ENCODE results near the gene SAV1.

SAV1 gene

DNA sequence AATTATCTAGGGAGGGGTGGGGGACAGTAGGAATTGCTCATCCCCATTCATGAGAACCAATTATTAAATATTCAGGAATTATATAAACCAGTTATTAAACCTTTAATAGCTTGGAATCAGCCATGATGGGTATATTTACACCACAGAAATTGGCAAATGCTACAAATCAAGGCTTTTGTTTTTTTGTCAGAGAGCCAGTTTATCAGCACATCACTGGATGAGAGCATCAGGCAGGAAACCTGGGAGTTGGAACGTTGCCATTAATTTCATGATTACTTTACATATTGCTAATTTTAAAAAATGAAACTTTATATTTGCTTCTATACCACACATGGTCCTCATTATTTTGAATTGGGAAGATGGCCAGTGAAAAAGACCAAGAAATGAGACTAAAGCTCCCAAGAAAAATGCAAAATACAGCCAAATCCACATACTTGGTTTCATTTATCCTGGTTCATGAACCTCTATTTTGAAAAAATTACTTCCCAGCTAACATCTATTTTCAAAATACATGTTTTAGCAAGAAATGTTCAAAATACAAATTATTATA, 59.7 kb downstream of the SAV1 start (continued):
- TF ChIP-seq, protein P1, sequence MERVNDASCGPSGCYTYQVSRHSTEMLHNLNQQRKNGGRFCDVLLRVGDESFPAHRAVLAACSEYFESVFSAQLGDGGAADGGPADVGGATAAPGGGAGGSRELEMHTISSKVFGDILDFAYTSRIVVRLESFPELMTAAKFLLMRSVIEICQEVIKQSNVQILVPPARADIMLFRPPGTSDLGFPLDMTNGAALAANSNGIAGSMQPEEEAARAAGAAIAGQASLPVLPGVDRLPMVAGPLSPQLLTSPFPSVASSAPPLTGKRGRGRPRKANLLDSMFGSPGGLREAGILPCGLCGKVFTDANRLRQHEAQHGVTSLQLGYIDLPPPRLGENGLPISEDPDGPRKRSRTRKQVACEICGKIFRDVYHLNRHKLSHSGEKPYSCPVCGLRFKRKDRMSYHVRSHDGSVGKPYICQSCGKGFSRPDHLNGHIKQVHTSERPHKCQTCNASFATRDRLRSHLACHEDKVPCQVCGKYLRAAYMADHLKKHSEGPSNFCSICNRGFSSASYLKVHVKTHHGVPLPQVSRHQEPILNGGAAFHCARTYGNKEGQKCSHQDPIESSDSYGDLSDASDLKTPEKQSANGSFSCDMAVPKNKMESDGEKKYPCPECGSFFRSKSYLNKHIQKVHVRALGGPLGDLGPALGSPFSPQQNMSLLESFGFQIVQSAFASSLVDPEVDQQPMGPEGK (CRISPR knock-in tag; IDR thresholded peaks at IDR 0.05; ENCODE audit: borderline replicate concordance), result no peak
- TF ChIP-seq, protein P2, sequence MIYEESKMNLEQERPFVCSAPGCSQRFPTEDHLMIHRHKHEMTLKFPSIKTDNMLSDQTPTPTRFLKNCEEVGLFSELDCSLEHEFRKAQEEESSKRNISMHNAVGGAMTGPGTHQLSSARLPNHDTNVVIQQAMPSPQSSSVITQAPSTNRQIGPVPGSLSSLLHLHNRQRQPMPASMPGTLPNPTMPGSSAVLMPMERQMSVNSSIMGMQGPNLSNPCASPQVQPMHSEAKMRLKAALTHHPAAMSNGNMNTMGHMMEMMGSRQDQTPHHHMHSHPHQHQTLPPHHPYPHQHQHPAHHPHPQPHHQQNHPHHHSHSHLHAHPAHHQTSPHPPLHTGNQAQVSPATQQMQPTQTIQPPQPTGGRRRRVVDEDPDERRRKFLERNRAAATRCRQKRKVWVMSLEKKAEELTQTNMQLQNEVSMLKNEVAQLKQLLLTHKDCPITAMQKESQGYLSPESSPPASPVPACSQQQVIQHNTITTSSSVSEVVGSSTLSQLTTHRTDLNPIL (CRISPR knock-in tag; IDR thresholded peaks at IDR 0.05; ENCODE audit: low read depth), result no peak
- no peak for TF ChIP-seq SNAI2 (CRISPR knock-in tag; IDR thresholded peaks at IDR 0.05)
- TF ChIP-seq TCF4 (CRISPR knock-in tag; IDR thresholded peaks at IDR 0.05; ENCODE audit: borderline replicate concordance), result no peak
- TF ChIP-seq ZC3H10 (CRISPR knock-in tag; IDR thresholded peaks at IDR 0.05), result no peak
- no peak for TF ChIP-seq ZFP30 (CRISPR knock-in tag; IDR thresholded peaks at IDR 0.05)
- TF ChIP-seq ZNF565 (CRISPR knock-in tag; conservative IDR thresholded peaks at IDR 0.05; ENCODE audit: low read depth), result no peak
- TF ChIP-seq RARB (CRISPR knock-in tag; IDR thresholded peaks at IDR 0.05), result no peak
- no peak for TF ChIP-seq ISL1 (CRISPR knock-in tag; IDR thresholded peaks at IDR 0.05)

DNA sequence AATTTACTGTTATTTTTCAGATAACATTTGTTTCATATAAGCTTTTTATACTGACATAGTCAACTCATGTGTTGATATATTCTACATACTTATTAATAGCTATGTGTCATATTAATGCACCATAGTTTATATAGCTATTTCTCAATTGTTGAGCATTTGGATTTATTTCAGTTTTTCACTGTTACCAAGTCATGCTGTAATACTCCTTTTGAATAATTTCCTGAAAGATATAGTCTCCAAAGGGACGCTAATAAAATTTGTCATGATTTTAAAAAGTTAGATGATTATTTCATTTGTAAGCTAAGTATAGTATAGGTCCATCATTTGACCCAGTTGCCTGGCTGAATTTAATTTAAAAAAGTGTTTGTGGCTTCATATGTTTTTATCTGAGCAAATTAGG, 60.3 kb downstream of the SAV1 start:
- TF ChIP-seq, protein P1 (CRISPR knock-in tag; IDR thresholded peaks at IDR 0.05; ENCODE audit: borderline replicate concordance), result no peak
- no peak for TF ChIP-seq ARNTL (CRISPR knock-in tag; IDR thresholded peaks at IDR 0.05; ENCODE audit: borderline replicate concordance, low read depth)
- no peak for TF ChIP-seq SNAI2 (CRISPR knock-in tag; IDR thresholded peaks at IDR 0.05)
- TF ChIP-seq RARB (CRISPR knock-in tag; IDR thresholded peaks at IDR 0.05), result no peak
- TF ChIP-seq ZFP30 (CRISPR knock-in tag; IDR thresholded peaks at IDR 0.05), result no peak
- TF ChIP-seq, protein P3, sequence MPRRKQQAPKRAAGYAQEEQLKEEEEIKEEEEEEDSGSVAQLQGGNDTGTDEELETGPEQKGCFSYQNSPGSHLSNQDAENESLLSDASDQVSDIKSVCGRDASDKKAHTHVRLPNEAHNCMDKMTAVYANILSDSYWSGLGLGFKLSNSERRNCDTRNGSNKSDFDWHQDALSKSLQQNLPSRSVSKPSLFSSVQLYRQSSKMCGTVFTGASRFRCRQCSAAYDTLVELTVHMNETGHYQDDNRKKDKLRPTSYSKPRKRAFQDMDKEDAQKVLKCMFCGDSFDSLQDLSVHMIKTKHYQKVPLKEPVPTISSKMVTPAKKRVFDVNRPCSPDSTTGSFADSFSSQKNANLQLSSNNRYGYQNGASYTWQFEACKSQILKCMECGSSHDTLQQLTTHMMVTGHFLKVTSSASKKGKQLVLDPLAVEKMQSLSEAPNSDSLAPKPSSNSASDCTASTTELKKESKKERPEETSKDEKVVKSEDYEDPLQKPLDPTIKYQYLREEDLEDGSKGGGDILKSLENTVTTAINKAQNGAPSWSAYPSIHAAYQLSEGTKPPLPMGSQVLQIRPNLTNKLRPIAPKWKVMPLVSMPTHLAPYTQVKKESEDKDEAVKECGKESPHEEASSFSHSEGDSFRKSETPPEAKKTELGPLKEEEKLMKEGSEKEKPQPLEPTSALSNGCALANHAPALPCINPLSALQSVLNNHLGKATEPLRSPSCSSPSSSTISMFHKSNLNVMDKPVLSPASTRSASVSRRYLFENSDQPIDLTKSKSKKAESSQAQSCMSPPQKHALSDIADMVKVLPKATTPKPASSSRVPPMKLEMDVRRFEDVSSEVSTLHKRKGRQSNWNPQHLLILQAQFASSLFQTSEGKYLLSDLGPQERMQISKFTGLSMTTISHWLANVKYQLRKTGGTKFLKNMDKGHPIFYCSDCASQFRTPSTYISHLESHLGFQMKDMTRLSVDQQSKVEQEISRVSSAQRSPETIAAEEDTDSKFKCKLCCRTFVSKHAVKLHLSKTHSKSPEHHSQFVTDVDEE (CRISPR knock-in tag; IDR thresholded peaks at IDR 0.05), result no peak
- no peak for TF ChIP-seq ZNF70 (CRISPR knock-in tag; IDR thresholded peaks at IDR 0.05)
- TF ChIP-seq, protein P4, sequence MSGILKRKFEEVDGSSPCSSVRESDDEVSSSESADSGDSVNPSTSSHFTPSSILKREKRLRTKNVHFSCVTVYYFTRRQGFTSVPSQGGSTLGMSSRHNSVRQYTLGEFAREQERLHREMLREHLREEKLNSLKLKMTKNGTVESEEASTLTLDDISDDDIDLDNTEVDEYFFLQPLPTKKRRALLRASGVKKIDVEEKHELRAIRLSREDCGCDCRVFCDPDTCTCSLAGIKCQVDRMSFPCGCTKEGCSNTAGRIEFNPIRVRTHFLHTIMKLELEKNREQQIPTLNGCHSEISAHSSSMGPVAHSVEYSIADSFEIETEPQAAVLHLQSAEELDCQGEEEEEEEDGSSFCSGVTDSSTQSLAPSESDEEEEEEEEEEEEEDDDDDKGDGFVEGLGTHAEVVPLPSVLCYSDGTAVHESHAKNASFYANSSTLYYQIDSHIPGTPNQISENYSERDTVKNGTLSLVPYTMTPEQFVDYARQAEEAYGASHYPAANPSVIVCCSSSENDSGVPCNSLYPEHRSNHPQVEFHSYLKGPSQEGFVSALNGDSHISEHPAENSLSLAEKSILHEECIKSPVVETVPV (CRISPR knock-in tag; IDR thresholded peaks at IDR 0.05), result no peak
- no peak for ATAC-seq

DNA sequence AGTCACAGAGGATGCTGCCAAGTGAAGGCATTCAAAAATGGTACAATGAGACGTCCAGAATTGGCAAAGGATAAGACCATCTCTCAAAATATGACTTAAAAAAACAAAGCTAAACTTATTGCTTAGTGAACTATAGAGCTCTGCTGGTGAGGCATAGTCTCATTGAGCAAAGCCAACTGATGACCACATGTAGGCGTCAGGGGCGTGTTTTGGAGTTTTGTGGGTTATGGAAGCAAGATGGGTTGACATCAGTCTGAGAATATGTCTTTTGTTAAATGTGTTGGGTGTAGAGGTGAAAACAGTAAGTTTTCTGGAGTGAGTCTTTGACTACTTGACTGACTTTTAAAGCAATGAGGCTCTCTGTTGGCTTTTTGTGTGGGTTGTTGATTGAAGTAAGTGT, 60.9 kb downstream of the SAV1 start:
- no peak for ATAC-seq
- TF ChIP-seq ISL1 (CRISPR knock-in tag; IDR thresholded peaks at IDR 0.05) (no peak), ZC3H10 (CRISPR knock-in tag; IDR thresholded peaks at IDR 0.05) (no peak), ZNF70 (CRISPR knock-in tag; IDR thresholded peaks at IDR 0.05) (no peak)
- TF ChIP-seq, protein P5, sequence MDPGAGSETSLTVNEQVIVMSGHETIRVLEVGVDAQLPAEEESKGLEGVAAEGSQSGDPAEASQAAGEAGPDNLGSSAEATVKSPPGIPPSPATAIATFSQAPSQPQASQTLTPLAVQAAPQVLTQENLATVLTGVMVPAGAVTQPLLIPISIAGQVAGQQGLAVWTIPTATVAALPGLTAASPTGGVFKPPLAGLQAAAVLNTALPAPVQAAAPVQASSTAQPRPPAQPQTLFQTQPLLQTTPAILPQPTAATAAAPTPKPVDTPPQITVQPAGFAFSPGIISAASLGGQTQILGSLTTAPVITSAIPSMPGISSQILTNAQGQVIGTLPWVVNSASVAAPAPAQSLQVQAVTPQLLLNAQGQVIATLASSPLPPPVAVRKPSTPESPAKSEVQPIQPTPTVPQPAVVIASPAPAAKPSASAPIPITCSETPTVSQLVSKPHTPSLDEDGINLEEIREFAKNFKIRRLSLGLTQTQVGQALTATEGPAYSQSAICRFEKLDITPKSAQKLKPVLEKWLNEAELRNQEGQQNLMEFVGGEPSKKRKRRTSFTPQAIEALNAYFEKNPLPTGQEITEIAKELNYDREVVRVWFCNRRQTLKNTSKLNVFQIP (CRISPR knock-in tag; IDR thresholded peaks at IDR 0.05; ENCODE audit: borderline replicate concordance, low read depth), result no peak

DNA sequence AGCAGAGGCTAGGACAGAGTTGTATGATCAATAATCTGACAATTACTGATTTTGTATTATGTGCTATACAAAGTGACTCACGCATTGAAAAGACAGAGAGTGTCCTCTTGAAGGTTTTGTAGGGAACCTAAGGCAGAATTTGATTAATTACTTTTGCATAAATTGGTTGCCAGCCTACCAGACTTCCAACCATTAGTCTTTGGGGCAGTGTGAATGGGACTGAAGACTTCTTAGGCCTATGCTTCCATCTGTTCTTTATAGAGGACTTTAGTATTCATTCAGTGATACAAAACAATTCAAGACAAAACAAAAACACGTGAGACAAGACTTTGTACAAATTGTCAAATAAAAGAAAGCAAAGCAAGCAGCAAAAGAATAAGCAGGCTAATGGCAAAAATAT, 61.6 kb downstream of the SAV1 start:
- no peak for TF ChIP-seq ZFP3 (CRISPR knock-in tag; IDR thresholded peaks at IDR 0.05)
- TF ChIP-seq ESRRG (CRISPR knock-in tag; IDR thresholded peaks at IDR 0.05), result no peak
- TF ChIP-seq ZFP30 (CRISPR knock-in tag; IDR thresholded peaks at IDR 0.05), result no peak
- TF ChIP-seq TCF4 (CRISPR knock-in tag; IDR thresholded peaks at IDR 0.05; ENCODE audit: borderline replicate concordance), result no peak
- TF ChIP-seq ZC3H10 (CRISPR knock-in tag; IDR thresholded peaks at IDR 0.05), result no peak
- TF ChIP-seq OSR1 (CRISPR knock-in tag; IDR thresholded peaks at IDR 0.05), result no peak
- no peak for TF ChIP-seq ISL1 (CRISPR knock-in tag; IDR thresholded peaks at IDR 0.05)

More for the DNA sequence above, 61.6 kb downstream of the SAV1 start:
- no peak for ATAC-seq

Measured in SK-N-SH treated with all-trans-retinoic acid at 6 μM for 48 hours (cell line).